Transverse colon (tissue), 4 donors: ENCODE data around the gene CELF4.

Experiments
- CTCF ChIP-seq, 5 experiments: fragments of 200-600 bp in 3 of 5; fragments of 450-650 bp in 2 of 5; sonication (generic) in 3 of 5; IDR thresholded peaks; 1 replicate in 2 of 5; 2 replicates in 3 of 5; pipeline ENCODE4 v1.5.1; 2016 to 2017; ENCODE audit warnings: antibody characterized with exemption in 5 of 5, inconsistent platforms in 3 of 5, mild to moderate bottlenecking in 2 of 5, moderate library complexity in 1 of 5
- POLR2A ChIP-seq: fragments of 450-650 bp; IDR thresholded peaks from one replicate; pipeline ENCODE4 v1.6.1; 2016; ENCODE audit warnings: antibody characterized with exemption, mild to moderate bottlenecking, moderate library complexity
- POLR2AphosphoS5 ChIP-seq, 3 donors: sonication (generic); formaldehyde crosslinking; IDR thresholded peaks; one replicate each; pipeline ENCODE4 v1.6.1; 2016; ENCODE audit warnings: antibody characterized with exemption in 3 of 3

- TF ChIP-seq POLR2AphosphoS5 (IDR thresholded peaks at IDR 0.05) (no peak), CTCF (IDR thresholded peaks at IDR 0.05) (no peak), POLR2A (no peak)
Measured at GRCh38 chr18:37565977-37566478, 430 bp upstream of the CELF4 start.
